ENCODE measurements around the gene HYDIN.

The HYDIN gene

DNA sequence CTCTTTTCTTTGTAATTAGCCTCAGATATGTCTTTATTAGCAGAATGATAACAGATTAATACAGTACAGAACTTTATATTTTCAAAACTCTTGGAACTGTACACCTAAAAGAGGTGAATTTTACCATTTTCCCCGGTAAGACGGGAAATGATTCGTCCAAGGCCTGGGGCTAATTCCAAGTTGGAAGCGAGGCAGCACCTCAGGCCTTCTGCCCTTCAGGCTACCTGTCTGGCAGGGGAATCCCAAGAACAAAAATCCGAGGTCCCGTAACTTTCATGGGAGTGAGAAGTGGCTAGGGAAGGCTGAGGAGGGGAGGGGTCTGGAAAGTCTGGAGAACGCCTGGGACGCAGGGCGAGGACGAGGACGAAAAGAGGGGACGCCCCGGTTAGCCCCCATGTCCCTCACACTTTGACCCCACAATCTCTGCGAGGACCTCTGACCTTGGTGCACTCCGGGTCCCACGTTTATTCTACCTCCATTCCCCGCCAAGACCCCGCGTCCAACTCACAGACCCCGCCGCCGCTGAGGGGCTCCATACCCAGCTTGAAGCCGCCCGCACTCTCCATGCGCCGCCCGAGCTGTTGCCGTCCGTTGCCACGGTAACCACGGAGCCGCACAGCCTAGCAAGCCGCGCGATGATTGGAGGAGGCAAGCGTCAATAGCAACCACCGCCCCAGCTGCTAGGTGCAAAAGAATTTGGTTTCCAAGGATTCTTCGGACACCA is at the start of gene HYDIN:
Gene HYDIN, minus strand, starts transcription at position 601 of the 724 bp plus-strand sequence. CDS start 43,827 bp downstream, outside the sequence.
- peak in 2 of 3 donors; percentile 4 to 20 for DNase-seq (ENCODE audit: low read depth in 3 of 3)

- DNase-seq (ENCODE audit: low read depth in 3 of 3) = no peak
These were observed 46.2 kb upstream of the HYDIN start for GRCh38 chr16:71276589-71277334.

GRCh38 chr16:71273384-71273783 is 42.9 kb upstream of the HYDIN start:
- no peak for DNase-seq (ENCODE audit: low read depth in 3 of 3)

DNA sequence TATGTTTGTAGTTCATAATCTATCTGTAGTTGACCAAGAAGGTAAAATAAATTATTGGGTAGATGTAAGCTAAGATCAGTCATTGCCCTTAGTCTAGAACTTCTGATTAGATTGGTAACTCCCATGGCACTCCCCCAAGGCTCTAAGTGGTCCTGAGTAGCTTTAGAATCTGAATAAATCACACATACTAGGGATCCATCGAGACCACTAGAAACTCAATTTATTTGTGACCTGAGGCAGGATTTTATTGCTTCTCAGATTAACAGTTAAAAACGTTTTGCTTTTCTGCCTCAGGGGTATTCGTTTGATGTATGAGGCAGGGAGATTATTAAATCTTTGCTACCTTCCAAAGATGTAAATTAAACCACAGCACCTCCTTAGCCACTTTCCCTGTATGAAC is 33.8 kb upstream of the HYDIN start:
- DNase-seq (ENCODE audit: low read depth in 3 of 3) = no peak

GRCh38 chr16:71263582-71263981 is 33.1 kb upstream of the HYDIN start:
- DNase-seq (ENCODE audit: low read depth in 3 of 3) = no peak

GRCh38 chr16:71262391-71262790 is 31.9 kb upstream of the HYDIN start:
- DNase-seq (ENCODE audit: low read depth in 3 of 3) = no peak

- DNase-seq (ENCODE audit: low read depth in 3 of 3) = no peak
These were observed 30.5 kb upstream of the HYDIN start for GRCh38 chr16:71260995-71261394.

DNA sequence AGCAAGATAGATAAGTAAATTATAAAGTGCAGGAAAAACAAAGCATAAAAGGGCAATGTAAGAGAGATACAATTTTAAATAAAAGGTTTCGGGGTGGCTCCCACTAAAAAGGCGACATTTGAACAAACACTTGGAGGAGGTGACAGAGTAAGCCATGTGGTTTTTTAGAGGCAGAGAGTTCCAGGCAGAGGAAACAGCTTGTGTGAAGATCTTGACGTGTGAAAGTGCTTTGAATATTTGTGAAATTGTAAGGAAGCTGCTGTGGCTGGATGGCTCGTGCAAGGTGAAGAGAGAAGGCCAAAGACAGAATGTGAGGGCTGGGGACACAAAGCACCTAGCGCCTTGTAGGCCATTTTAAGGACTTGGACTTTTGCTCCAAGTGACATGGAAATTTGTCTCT is 28.6 kb upstream of the HYDIN start:
- no peak for DNase-seq (ENCODE audit: low read depth in 3 of 3)

- no peak for DNase-seq (ENCODE audit: low read depth in 3 of 3)
These were observed 27.9 kb upstream of the HYDIN start for GRCh38 chr16:71258372-71258771.

DNA sequence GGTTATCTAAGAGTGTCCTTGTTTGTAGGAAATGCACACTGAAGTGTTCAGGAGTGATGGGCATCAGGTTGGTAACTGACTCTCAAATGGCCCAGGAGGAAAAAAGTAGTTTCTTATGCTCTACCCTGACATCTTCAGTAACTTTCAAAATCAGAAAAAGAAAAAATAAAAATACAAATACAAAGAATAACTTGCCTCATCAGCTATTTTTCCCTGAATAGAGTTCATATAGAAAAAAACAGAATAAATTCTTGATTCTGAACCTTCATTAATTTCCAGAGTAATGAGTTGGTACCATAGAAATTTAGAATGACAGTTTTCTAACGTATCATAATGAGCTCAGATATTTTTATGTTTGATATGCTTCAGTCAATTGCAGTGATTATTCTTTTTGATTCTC is 27.2 kb upstream of the HYDIN start:
- no peak for DNase-seq (ENCODE audit: low read depth in 3 of 3)

- no peak for DNase-seq (ENCODE audit: low read depth in 3 of 3)
These were observed 25.2 kb upstream of the HYDIN start for GRCh38 chr16:71255721-71256120.

DNA sequence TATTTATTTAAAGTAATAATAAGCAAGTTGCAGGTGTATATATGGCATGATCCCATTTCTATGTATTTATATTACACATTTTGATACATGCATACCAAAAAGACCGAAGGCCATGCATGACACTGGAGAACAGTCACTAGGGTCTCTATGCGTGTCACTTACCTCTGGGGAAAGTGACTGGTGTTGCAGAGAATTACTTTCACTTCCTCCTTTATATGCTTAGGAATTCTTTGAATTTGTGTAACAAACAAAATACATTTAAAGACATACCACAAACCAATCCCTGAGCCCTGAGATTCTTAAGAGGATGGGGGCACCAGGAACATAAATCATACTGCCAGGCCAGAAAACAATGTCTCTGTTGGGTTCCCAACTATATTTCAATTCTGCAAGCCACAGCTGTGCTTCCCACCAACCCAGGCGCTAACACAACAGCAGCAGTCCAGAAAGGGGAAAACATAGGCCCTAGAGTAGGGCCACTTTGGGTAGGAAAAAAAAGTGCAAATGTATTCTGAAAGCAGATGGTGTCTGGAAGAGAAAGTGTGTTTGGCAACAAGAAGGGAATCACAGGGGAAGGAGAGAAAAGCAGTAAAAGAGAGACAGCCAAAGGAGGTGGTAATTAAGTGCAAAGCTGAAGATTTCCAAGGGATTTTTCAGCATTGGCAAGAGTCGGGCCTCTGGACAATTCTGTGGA is 24.5 kb upstream of the HYDIN start:
- no peak for DNase-seq (ENCODE audit: low read depth in 3 of 3)

DNA sequence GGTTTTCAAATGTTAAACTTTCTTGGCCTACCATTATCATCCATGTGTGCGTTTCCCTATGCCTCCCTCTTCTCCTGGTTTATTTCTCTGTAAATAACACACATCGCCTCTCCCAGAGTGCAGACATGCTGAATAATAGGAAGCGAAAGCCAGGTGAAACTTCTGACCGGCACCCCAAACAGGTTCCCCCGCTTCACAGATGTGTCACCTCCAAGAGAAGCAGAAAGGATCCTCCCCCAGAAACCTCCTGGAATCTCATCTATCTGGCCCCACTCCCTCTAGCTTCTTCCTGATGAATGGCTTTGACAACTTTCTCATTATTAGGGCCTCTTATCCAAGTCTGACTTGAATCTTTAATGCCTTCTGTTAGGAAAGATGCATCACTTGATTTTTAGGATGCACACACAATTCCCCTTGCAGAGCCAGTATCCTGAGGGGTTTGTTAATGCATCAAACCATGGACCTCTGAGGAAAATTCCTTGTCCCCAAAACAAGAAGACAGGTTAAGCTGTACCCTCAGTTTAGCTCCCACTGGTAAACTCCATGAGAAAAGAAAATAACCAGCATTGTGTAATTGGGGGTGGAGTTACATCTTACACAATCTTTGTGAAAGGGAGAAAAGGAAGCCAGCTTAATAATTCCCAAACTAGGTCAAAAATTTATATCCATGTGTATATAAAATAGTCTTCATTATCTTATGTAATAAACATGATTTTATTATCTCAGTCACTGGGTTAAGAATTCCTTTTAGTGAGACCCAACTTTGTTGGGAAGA is 20.1 kb upstream of the HYDIN start:
- DNase-seq (ENCODE audit: low read depth in 3 of 3) = no peak

GRCh38 chr16:71249399-71249798 is 18.9 kb upstream of the HYDIN start:
- DNase-seq (ENCODE audit: low read depth in 3 of 3) = no peak

DNA sequence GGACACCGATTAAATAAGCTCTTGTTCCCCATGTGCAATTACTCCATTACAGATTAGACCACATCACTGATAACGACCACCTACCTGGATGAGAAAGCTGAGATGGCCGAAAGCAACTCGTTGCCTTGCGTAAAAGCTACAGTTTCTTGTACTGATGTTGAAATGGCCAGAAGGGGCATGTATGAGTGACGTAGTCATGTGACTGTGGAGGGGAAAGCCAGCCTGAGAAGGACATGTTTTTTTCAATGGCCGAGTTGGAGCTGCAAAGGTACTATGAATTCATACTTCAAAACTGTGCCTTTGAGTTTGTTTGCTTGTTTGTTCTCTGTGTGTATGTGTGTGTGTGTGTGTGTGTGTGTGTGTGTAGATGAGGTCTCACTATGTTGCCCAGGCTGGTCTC is 17.0 kb upstream of the HYDIN start:
- DNase-seq (ENCODE audit: low read depth in 3 of 3) = no peak

DNA sequence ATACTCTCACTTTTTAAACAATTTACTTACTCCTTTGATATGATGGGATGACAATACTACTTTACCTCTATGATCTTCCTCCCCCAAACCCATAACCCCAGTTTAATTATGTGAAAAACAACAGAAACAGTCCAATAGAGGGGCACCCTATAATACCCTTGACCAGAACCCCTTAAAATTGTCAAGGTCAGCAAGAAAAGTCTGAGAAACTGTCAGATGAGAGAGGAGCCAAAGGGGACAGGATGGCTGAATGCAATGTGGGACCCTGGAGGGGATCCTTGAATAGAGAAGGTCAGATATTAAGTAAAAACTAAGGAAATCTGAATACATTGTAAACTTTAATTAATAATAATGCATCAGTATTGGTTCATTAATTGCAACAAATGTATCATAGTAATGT is 15.8 kb upstream of the HYDIN start:
- no peak for DNase-seq (ENCODE audit: low read depth in 3 of 3)

GRCh38 chr16:71244521-71244920 is 14.0 kb upstream of the HYDIN start:
- no peak for DNase-seq (ENCODE audit: low read depth in 3 of 3)

DNA sequence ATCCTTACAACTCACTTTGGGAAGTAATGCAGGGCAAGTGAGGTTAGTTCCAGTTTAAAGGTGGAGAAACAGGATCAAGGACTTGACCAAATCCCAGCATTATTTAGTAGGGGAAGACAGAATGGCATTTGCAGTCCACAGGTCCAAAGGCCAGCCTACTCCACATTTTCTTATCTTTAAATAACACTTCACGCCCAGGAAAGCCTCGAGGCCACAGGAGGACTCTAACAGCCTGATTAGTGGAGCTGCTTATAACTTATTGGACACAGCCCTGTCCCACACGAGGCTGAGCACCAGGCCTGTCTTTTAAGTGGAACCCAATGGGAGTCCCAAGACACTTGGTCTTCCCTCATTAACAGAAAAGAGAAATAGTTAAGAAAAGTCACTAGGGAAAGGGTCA is 12.1 kb upstream of the HYDIN start:
- no peak for DNase-seq (ENCODE audit: low read depth in 3 of 3)

- no peak for DNase-seq (ENCODE audit: low read depth in 3 of 3)
These were observed 11.5 kb upstream of the HYDIN start for GRCh38 chr16:71242036-71242435.

- no peak for DNase-seq (ENCODE audit: low read depth in 3 of 3)
These were observed 1.2 kb downstream of the HYDIN start for GRCh38 chr16:71229344-71229743.

DNA sequence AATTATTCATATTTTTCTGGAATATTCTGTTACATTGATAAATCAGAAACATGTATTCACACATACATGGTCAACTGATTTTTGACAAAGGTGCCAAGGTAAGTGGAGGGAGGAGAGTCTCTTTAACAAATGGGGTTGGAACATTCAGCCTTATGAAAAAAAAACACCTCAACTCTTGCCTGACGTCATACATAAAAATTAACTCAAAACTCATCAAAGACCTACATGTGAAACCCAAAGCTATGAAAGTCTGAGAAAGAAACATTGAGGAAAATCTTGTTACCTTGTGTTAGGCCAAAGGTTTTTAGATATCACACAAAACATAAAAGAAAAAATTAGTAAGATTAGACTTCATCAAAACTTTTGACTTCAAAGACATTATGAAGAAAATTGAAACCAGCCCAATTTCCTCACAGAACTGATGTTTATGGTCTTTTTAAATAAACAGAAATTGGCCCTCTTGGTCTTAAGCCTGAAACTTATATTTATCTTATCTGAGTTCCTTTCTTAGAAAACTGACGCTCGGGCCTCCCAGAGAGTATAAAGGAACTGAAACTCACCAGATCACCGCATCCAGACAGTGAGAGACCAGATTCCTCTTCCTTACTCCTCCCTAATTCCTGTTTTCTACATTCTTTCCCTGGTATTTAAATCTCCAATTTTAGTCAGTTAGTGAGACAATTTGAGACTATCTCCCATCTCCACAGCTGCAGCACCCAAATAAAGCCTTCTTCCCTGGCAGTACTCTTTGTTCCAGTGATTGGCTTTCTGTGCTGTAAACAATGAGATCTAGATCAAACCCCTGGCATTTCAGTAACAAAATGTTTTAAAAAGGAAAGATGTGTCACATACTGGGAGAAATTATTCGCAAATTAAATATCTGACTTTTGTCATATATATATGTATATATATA is 4.0 kb downstream of the HYDIN start:
- DNase-seq (ENCODE audit: low read depth in 3 of 3) = no peak

Data from stimulated activated CD4-positive, alpha-beta T cell treated with anti-CD3 and anti-CD28 coated beads, TNF-alpha, amount 100 ng/mL, for 48 hours (primary cell).